Caco-2 (cell line): ENCODE results near the gene CHST12. TPM values are rescaled to one million over a fixed set of nuclear protein-coding genes. Genes with fewer than 3 reads are reported as not detected.

ENCODE experiments used
- BruUV-seq: library from RNA; stranded (reverse); fragments of 400-500 nt; replicated peaks from 2 replicates; lab custom pipeline; 2021; lab: Mats Ljungman, UMichigan
- CTCF ChIA-PET: fragments of 300-600 bp; sonication (Branson Sonifier 250); formaldehyde crosslinking; loops from one replicate; lab custom pipeline; 2022; ENCODE audit warnings: antibody characterized with exemption; lab: Charles Lee
- POLR2A ChIA-PET: fragments of 300-600 bp; sonication (Branson Sonifier 250); formaldehyde crosslinking; loops from one replicate; lab custom pipeline; 2022; ENCODE audit warnings: antibody characterized with exemption; lab: Charles Lee
- DNase-seq, 2 experiments: peaks; one replicate each; pipeline versions ENCODE4 v3.0.0 to v3.0.0-alpha.2; 2020 to 2022
- H3K27me3 ChIP-seq: replicated peaks from 2 replicates; pipeline ENCODE4 v1.6.0; 2011; ENCODE audit warnings: low read length; ENCODE audit not compliant: control insufficient read depth, insufficient read depth
- H3K36me3 ChIP-seq: 2 replicates; pipeline ENCODE4 v1.5.1; 2011; ENCODE audit warnings: low read length; ENCODE audit not compliant: control insufficient read depth, insufficient read depth
- H3K4me1 ChIP-seq: fragments of 250-450 bp; sonication (Bioruptor Pico); 2 replicates; pipeline ENCODE4 v1.5.1; 2020; ENCODE audit warnings: mild to moderate bottlenecking
- H3K4me3 ChIP-seq: 2 replicates; pipeline ENCODE4 v1.5.1; 2011; ENCODE audit warnings: low read depth, mild to moderate bottlenecking, control low read depth, low read length
- H3K9me3 ChIP-seq: fragments of 250-450 bp; sonication (Bioruptor Pico); 2 replicates; pipeline ENCODE4 v1.5.1; 2020; ENCODE audit warnings: mild to moderate bottlenecking, moderate library complexity
- H3K27ac Mint-ChIP-seq: one replicate; pipeline ENCODE4 v1.8.0; 2022; ENCODE audit warnings: mixed read lengths; ENCODE audit not compliant: unreplicated experiment
- H3K27me3 Mint-ChIP-seq: one replicate; pipeline ENCODE4 v1.8.0; 2022; ENCODE audit warnings: mixed read lengths; ENCODE audit not compliant: insufficient read depth, unreplicated experiment
- H3K36me3 Mint-ChIP-seq: one replicate; pipeline ENCODE4 v1.8.0; 2022; ENCODE audit warnings: mild to moderate bottlenecking, mixed read lengths; ENCODE audit not compliant: insufficient read depth, unreplicated experiment
- H3K4me1 Mint-ChIP-seq: one replicate; pipeline ENCODE4 v1.8.0; 2022; ENCODE audit warnings: low read depth, mixed read lengths; ENCODE audit not compliant: unreplicated experiment
- H3K4me3 Mint-ChIP-seq: one replicate; pipeline ENCODE4 v1.8.0; 2022; ENCODE audit warnings: mild to moderate bottlenecking, moderate library complexity, mixed read lengths; ENCODE audit not compliant: unreplicated experiment
- H3K9me3 Mint-ChIP-seq: one replicate; pipeline ENCODE4 v1.8.0; 2022; ENCODE audit warnings: mixed read lengths; ENCODE audit not compliant: unreplicated experiment
- CTCF ChIP-seq, 2 experiments: fragments of 200-600 bp in 1 of 2; IDR thresholded peaks; 1 replicate in 1 of 2; 2 replicates in 1 of 2; pipeline versions ENCODE4 v1.5.1 to v1.8.0; 2011 to 2022; ENCODE audit warnings: antibody characterized with exemption in 1 of 2, control low read depth in 1 of 2, inconsistent platforms in 1 of 2, low read depth in 1 of 2, low read length in 1 of 2, mild to moderate bottlenecking in 1 of 2, moderate library complexity in 1 of 2; ENCODE audit not compliant: insufficient read depth in 1 of 2, severe bottlenecking in 1 of 2, unreplicated experiment in 1 of 2
- intact Hi-C: fragments of 100-400 bp; cut with micrococcal nuclease; formaldehyde crosslinking; loops from one replicate; pipeline ENCODE4 v1.10.0; 2022; ENCODE audit not compliant: unreplicated experiment
- total RNA-seq: library from RNA; stranded (reverse); gene quantifications from 2 replicates; pipeline ENCODE4 v1.2.3, GENCODE V29; 2022

CHST12 gene
- total RNA-seq, 1 experiment from 2014 or later, result 28.0 TPM

GRCh38 chr7:2493205-2494164 lies 90.1 kb downstream of the CHST12 start:
- CTCF ChIA-PET, result interaction anchor here (0.7 to 1.0 kb wide), 2 partner anchors 24 to 35 kb away, joined by 3 to 6 read pairs; no protein-coding TSS in a partner anchor
- H3K27ac Mint-ChIP-seq, result no peak overlapping the region
- POLR2A ChIA-PET, result no interaction called here

GRCh38 chr7:2494191-2495130 lies 91.0 kb downstream of the CHST12 start:
- Histone ChIP-seq H3K36me3 (no peaks in the 10 kb centered on the region), H3K27me3 (no peaks in the 10 kb centered on the region), H3K9me3 (no peaks in the 10 kb centered on the region), H3K4me1 (no peaks in the 10 kb centered on the region), H3K4me3 (no peak overlapping the region)
- BruUV-seq, result no TSS peak
- H3K4me3 Mint-ChIP-seq, result no peak overlapping the region
- H3K36me3 Mint-ChIP-seq, result no peaks in the 10 kb centered on the region
- H3K9me3 Mint-ChIP-seq, result peaks cover 17% of the 10 kb centered on the region
- no peaks in the 10 kb centered on the region for H3K27me3 Mint-ChIP-seq
- H3K4me1 Mint-ChIP-seq, result peaks cover 7% of the 10 kb centered on the region
- CTCF ChIA-PET, result no interaction called here
- H3K27ac Mint-ChIP-seq, result no peak overlapping the region
- POLR2A ChIA-PET, result no interaction called here
- DNase-seq, result no peak
- intact Hi-C loops, result no loop called here
- TF ChIP-seq CTCF (IDR thresholded peaks at IDR 0.05; ENCODE audit: insufficient read depth in 1 of 2, low read depth in 1 of 2, low read length in 1 of 2, severe bottlenecking in 1 of 2, unreplicated experiment in 1 of 2), result no peak

More at GRCh38 chr7:2493205-2494164, 90.1 kb downstream of the CHST12 start:
- BruUV-seq, result no TSS peak
- H3K4me3 ChIP-seq, result no peak overlapping the region
- H3K4me3 Mint-ChIP-seq, result no peak overlapping the region
- no peak for DNase-seq
- no peaks in the 10 kb centered on the region for H3K36me3 Mint-ChIP-seq
- peaks cover 7% of the 10 kb centered on the region for H3K4me1 Mint-ChIP-seq
- TF ChIP-seq CTCF (IDR thresholded peaks at IDR 0.05; ENCODE audit: insufficient read depth in 1 of 2, low read depth in 1 of 2, low read length in 1 of 2, severe bottlenecking in 1 of 2, unreplicated experiment in 1 of 2), result no peak
- H3K9me3 ChIP-seq, result no peaks in the 10 kb centered on the region
- H3K27me3 Mint-ChIP-seq, result no peaks in the 10 kb centered on the region
- H3K4me1 ChIP-seq, result no peaks in the 10 kb centered on the region
- intact Hi-C loops, result no loop called here
- no peaks in the 10 kb centered on the region for H3K27me3 ChIP-seq
- peaks cover 17% of the 10 kb centered on the region for H3K9me3 Mint-ChIP-seq
- no peaks in the 10 kb centered on the region for H3K36me3 ChIP-seq
